Fibroblast of lung (primary cell): Measurements from ENCODE around the gene GALNT17.

Source experiments
- CTCF ChIP-seq, 2 donors: IDR thresholded peaks in 1 of 2; conservative IDR thresholded peaks in 1 of 2; 1 replicate in 1 of 2; 2 replicates in 1 of 2; pipeline ENCODE4 v1.5.1; 2011 to 2012; ENCODE audit warnings: low read length in 2 of 2, control low read depth in 1 of 2, inconsistent platforms in 1 of 2, low read depth in 1 of 2, mild to moderate bottlenecking in 1 of 2
- EZH2 ChIP-seq: IDR thresholded peaks from 2 replicates; pipeline ENCODE4 v1.5.1; 2012; ENCODE audit warnings: low read length, control low read depth, mild to moderate bottlenecking; ENCODE audit errors: missing control alignments

- TF ChIP-seq CTCF (conservative IDR thresholded peaks at IDR 0.05 in 1 of 2, IDR thresholded peaks at IDR 0.05 in 1 of 2; ENCODE audit: low read depth in 1 of 2, low read length in 2 of 2) = no peak
- no peak for TF ChIP-seq EZH2
Observed at GRCh38 chr7:71486414-71486813, 354.5 kb downstream of the GALNT17 start.
